ENCODE results near the gene EXOC3L2. TPM values are rescaled to one million over a fixed set of nuclear protein-coding genes. Genes with fewer than 3 reads are reported as not detected.

Gene EXOC3L2
- total RNA-seq, 1 experiment from 2014 or later, result 0.08 TPM

GRCh38 chr19:45189971-45190370, 55.2 kb downstream of the EXOC3L2 start:
- no peaks in the 10 kb centered on the region for H3K36me3 ChIP-seq (ENCODE audit: control insufficient read depth, insufficient read depth, low read length)
- TF ChIP-seq SIN3A (IDR thresholded peaks at IDR 0.05; ENCODE audit: borderline replicate concordance, insufficient read depth, low read depth, low read length) (no peak), TCF7L2 (IDR thresholded peaks at IDR 0.05; ENCODE audit: low read depth, low read length) (no peak), CTCF (IDR thresholded peaks at IDR 0.05) (no peak), POLR2AphosphoS5 (IDR thresholded peaks at IDR 0.05; ENCODE audit: low read depth, low read length) (no peak)
- TF ChIP-seq, protein P1, sequence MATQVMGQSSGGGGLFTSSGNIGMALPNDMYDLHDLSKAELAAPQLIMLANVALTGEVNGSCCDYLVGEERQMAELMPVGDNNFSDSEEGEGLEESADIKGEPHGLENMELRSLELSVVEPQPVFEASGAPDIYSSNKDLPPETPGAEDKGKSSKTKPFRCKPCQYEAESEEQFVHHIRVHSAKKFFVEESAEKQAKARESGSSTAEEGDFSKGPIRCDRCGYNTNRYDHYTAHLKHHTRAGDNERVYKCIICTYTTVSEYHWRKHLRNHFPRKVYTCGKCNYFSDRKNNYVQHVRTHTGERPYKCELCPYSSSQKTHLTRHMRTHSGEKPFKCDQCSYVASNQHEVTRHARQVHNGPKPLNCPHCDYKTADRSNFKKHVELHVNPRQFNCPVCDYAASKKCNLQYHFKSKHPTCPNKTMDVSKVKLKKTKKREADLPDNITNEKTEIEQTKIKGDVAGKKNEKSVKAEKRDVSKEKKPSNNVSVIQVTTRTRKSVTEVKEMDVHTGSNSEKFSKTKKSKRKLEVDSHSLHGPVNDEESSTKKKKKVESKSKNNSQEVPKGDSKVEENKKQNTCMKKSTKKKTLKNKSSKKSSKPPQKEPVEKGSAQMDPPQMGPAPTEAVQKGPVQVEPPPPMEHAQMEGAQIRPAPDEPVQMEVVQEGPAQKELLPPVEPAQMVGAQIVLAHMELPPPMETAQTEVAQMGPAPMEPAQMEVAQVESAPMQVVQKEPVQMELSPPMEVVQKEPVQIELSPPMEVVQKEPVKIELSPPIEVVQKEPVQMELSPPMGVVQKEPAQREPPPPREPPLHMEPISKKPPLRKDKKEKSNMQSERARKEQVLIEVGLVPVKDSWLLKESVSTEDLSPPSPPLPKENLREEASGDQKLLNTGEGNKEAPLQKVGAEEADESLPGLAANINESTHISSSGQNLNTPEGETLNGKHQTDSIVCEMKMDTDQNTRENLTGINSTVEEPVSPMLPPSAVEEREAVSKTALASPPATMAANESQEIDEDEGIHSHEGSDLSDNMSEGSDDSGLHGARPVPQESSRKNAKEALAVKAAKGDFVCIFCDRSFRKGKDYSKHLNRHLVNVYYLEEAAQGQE (IDR thresholded peaks at IDR 0.05; ENCODE audit: insufficient read depth in 1 of 2, low read depth in 2 of 2, low read length in 1 of 2), result no peak
- DNase-seq (ENCODE audit: low read depth, low spot score) (no peak), ATAC-seq (no peak)
- H3K9me3 ChIP-seq (ENCODE audit: control insufficient read depth, insufficient read depth, low read depth, low read length), result no peaks in the 10 kb centered on the region
- no peaks in the 10 kb centered on the region for H3K4me1 ChIP-seq (ENCODE audit: control insufficient read depth, insufficient read depth, low read length)
- no peak overlapping the region for H3K4me3 ChIP-seq (ENCODE audit: low read depth in 2 of 2, low read length in 2 of 2)
- CTCF ChIA-PET, result no interaction called here
- intact Hi-C loops (cut with micrococcal nuclease; ENCODE audit: unreplicated experiment), result no loop called here
- no TSS peak for BruUV-seq (replicated peaks)
- in situ Hi-C loops (cut with HindIII; ENCODE audit: low pct_unique_long_range_greater_than_20kb, low sequenced_read_pairs), result no loop called here
- no peak overlapping the region for H3K27ac ChIP-seq (ENCODE audit: low read length)
- POLR2A ChIA-PET, result no interaction called here
- H3K27me3 ChIP-seq (ENCODE audit: control insufficient read depth, insufficient read depth, low read length), result no peaks in the 10 kb centered on the region

GRCh38 chr19:45187421-45188100, 57.6 kb downstream of the EXOC3L2 start:
- no peak for TF ChIP-seq TCF7L2 (IDR thresholded peaks at IDR 0.05; ENCODE audit: low read depth, low read length)
- TF ChIP-seq POLR2AphosphoS5 (IDR thresholded peaks at IDR 0.05; ENCODE audit: low read depth, low read length), result no peak
- TF ChIP-seq CTCF (IDR thresholded peaks at IDR 0.05), result peak; percentile 73
- TF ChIP-seq SIN3A (IDR thresholded peaks at IDR 0.05; ENCODE audit: borderline replicate concordance, insufficient read depth, low read depth, low read length), result no peak
- TF ChIP-seq, protein P1 (IDR thresholded peaks at IDR 0.05; ENCODE audit: insufficient read depth in 1 of 2, low read depth in 2 of 2, low read length in 1 of 2), result no peak
- Histone ChIP-seq H3K27ac (ENCODE audit: low read length) (no peak overlapping the region), H3K9me3 (ENCODE audit: control insufficient read depth, insufficient read depth, low read depth, low read length) (no peaks in the 10 kb centered on the region), H3K4me1 (ENCODE audit: control insufficient read depth, insufficient read depth, low read length) (no peaks in the 10 kb centered on the region), H3K27me3 (ENCODE audit: control insufficient read depth, insufficient read depth, low read length) (no peaks in the 10 kb centered on the region), H3K4me3 (ENCODE audit: low read depth in 2 of 2, low read length in 2 of 2) (no peak overlapping the region), H3K36me3 (ENCODE audit: control insufficient read depth, insufficient read depth, low read length) (no peaks in the 10 kb centered on the region)
- in situ Hi-C loops (cut with HindIII; ENCODE audit: low pct_unique_long_range_greater_than_20kb, low sequenced_read_pairs), result no loop called here
- POLR2A ChIA-PET, result interaction anchor here (0.6 kb wide), 2 partner anchors 26 to 143 kb away, joined by 3 to 8 read pairs; no protein-coding TSS in a partner anchor
- ATAC-seq (peak; percentile 55), DNase-seq (ENCODE audit: low read depth, low spot score) (no peak)
- CTCF ChIA-PET, result interaction anchor here (0.8 kb wide), 1 partner anchor 61 kb away, joined by 3 read pairs; no protein-coding TSS in a partner anchor
- intact Hi-C loops (cut with micrococcal nuclease; ENCODE audit: unreplicated experiment), result no loop called here
- no TSS peak for BruUV-seq (replicated peaks)

Measured in Panc1 (cell line).